ENCODE results near the gene NFYB. TPM values are rescaled to one million over a fixed set of nuclear protein-coding genes. Genes with fewer than 3 reads are reported as not detected.
A peak's percentile ranks its signal among the peaks of the same experiment; 100 is the strongest.
"Not testable (repeated sequence)": the region's sequence is repeated elsewhere in the genome, so short reads cannot be mapped to it uniquely, and the experiment has no call there.

Gene NFYB
- total RNA-seq, 6 donors from 2014 or later = 20.3 to 101 (median 39.0) TPM

DNA sequence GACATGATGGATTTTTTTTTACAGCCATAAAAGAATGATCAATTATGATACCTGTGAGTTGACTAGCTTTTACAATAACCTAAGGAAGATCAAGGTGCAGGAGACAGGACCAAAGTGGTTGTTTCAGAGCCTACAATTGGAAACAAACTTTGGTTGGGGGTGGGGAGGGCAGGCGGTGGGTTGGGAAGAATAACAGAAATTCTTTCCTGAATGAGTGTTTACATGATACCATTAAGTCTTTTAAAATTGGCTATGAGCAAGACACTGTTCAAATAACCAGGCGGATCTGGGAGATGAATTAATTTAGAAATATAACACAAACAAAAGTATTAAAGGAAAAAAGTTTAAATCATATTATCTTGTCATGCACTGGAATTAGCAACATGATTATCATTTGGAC is 7.2 kb downstream of the NFYB start:
- no peak for DNase-seq
- WGBS, 2 donors = 25 to 37% methylated on average over 2 of the region's 2 CpGs
- H3K27ac ChIP-seq = peak overlapping the region in 2 of 4 donors; percentile 13 to 18
- H3K4me3 ChIP-seq = no peak overlapping the region
- H3K36me3 ChIP-seq = peaks cover 8 to 51% (median 15%) of the 10 kb centered on the region in 4 donors
- no peaks in the 10 kb centered on the region for H3K27me3 ChIP-seq
- TF ChIP-seq, protein P1, sequence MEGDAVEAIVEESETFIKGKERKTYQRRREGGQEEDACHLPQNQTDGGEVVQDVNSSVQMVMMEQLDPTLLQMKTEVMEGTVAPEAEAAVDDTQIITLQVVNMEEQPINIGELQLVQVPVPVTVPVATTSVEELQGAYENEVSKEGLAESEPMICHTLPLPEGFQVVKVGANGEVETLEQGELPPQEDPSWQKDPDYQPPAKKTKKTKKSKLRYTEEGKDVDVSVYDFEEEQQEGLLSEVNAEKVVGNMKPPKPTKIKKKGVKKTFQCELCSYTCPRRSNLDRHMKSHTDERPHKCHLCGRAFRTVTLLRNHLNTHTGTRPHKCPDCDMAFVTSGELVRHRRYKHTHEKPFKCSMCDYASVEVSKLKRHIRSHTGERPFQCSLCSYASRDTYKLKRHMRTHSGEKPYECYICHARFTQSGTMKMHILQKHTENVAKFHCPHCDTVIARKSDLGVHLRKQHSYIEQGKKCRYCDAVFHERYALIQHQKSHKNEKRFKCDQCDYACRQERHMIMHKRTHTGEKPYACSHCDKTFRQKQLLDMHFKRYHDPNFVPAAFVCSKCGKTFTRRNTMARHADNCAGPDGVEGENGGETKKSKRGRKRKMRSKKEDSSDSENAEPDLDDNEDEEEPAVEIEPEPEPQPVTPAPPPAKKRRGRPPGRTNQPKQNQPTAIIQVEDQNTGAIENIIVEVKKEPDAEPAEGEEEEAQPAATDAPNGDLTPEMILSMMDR (IDR thresholded peaks at IDR 0.05) = no peak
- no peak for TF ChIP-seq POLR2A (IDR thresholded peaks at IDR 0.05)
- TF ChIP-seq POLR2AphosphoS5 (IDR thresholded peaks at IDR 0.05) = no peak
- no peak for TF ChIP-seq EP300 (IDR thresholded peaks at IDR 0.05)
- peak in 1 of 2 donors; percentile 26 for ATAC-seq (ENCODE audit: low FRiP score in 2 of 2)
- peaks cover 18 to 47% (median 31%) of the 10 kb centered on the region in 4 donors for H3K4me1 ChIP-seq
- H3K9me3 ChIP-seq = no peaks in the 10 kb centered on the region

DNA sequence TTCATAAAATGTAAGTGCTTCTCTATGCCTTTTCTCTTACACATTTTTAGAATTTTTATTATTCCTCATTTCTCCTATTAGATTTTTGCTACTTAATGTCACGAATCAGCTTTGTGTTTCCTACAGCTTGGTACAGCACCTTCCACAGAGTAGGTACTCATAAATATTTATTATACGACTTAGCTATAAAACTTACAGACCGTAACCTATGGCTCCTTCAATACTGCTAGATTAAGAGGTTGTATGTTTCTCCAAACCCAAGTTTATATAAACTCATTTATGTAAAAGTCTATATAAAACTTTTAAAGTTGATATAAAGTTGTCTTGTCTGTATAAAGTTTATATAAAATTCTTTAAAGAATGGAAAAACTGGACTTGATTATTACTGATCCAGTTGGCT is 11.5 kb downstream of the NFYB start:
- no peak overlapping the region for H3K27ac ChIP-seq
- DNase-seq (no peak), ATAC-seq (ENCODE audit: low FRiP score in 2 of 2) (no peak)
- no peaks in the 10 kb centered on the region for H3K9me3 ChIP-seq
- peaks cover 9 to 18% (median 13%) of the 10 kb centered on the region in 4 donors for H3K4me1 ChIP-seq
- H3K4me3 ChIP-seq = no peak overlapping the region
- H3K27me3 ChIP-seq = no peaks in the 10 kb centered on the region
- TF ChIP-seq EP300 (IDR thresholded peaks at IDR 0.05) (no peak), POLR2AphosphoS5 (IDR thresholded peaks at IDR 0.05) (no peak)
- TF ChIP-seq, protein P1 (IDR thresholded peaks at IDR 0.05) = no peak
- WGBS, 2 donors = 95 to 97% methylated on average over 3 of the region's 3 CpGs
- peaks cover 21 to 78% (median 33%) of the 10 kb centered on the region in 4 donors for H3K36me3 ChIP-seq

DNA sequence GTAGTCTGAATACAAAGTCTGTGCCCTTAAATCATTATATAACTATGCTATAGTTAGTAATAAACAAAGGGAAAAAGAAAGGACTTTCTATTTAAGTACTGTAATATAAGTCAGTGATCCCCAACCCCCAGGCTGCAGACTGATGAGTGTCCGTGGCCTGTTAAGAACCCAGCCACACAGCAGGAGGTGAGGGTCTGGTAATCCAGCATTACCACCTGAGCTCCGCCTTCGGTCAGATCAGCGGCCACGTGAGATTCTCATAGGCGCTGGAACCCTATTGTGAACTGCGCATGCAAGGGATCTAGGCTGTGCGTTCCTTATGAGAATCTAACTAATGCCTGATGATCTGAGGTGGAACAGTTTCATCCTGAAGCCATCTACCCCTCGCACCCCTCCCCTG is 15.7 kb downstream of the NFYB start:
- peaks cover 0 to 3% (median 0%) of the 10 kb centered on the region in 4 donors for H3K4me1 ChIP-seq
- no peak for DNase-seq
- no peak overlapping the region for H3K27ac ChIP-seq
- peaks cover 21 to 88% (median 32%) of the 10 kb centered on the region in 4 donors for H3K36me3 ChIP-seq
- no peaks in the 10 kb centered on the region for H3K27me3 ChIP-seq
- H3K4me3 ChIP-seq = no peak overlapping the region
- no peak for TF ChIP-seq POLR2A (IDR thresholded peaks at IDR 0.05)
- TF ChIP-seq EP300 (IDR thresholded peaks at IDR 0.05) = no peak
- TF ChIP-seq, protein P1 (IDR thresholded peaks at IDR 0.05) = no peak
- TF ChIP-seq POLR2AphosphoS5 (IDR thresholded peaks at IDR 0.05) = no peak
- ATAC-seq (ENCODE audit: low FRiP score in 2 of 2) = no peak
- no peaks in the 10 kb centered on the region for H3K9me3 ChIP-seq
- 91 to 96% methylated on average over 9 of the region's 9 CpGs for WGBS, 2 donors

DNA sequence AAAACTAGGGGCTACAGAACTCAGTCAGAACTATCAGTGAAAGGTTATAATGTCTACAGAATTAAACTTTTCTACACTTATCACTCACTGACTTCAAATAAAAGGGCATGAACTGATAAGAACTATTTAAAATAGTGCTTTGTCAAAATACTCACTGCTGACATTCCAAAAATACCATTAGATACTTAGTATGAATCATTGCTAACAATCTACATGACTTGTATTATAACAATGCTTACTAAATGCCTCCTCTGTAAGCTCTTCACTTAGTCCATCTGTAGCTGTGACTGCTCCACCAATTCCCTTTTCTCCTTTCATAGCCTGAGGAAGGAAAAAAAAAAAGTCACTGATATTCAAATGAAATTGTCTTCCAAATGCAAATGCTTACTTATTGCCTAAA is 17.0 kb downstream of the NFYB start:
- no peak for ATAC-seq (ENCODE audit: low FRiP score in 2 of 2)
- Histone ChIP-seq H3K27ac (no peak overlapping the region), H3K36me3 (peaks cover 21 to 83% (median 27%) of the 10 kb centered on the region in 4 donors), H3K9me3 (no peaks in the 10 kb centered on the region), H3K4me3 (no peak overlapping the region), H3K4me1 (peaks cover 0 to 3% (median 0%) of the 10 kb centered on the region in 4 donors), H3K27me3 (no peaks in the 10 kb centered on the region)
- no peak for DNase-seq
- TF ChIP-seq POLR2A (IDR thresholded peaks at IDR 0.05) (no peak), EP300 (IDR thresholded peaks at IDR 0.05) (no peak), POLR2AphosphoS5 (IDR thresholded peaks at IDR 0.05) (no peak)
- TF ChIP-seq, protein P1 (IDR thresholded peaks at IDR 0.05) = no peak

DNA sequence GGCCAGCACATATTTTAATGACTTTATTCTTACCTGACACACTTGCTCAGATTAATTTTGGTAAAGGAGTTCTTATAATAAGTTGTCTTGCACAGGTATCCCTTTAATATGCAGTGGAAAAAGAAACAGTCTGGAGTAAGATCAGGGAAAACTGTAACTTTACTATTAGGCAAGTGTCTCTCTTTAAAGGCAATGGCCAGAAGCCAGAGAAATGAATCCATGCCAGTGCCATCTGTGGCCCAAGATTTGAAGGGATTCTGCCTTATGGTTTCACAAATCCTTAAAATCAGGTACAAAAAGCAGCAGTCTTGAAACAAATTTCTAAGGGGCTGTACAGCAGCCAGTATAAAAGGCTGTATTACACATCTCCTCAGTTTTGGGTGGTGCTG is 22.4 kb downstream of the NFYB start:
- peaks cover 4 to 54% (median 8%) of the 10 kb centered on the region in 4 donors for H3K36me3 ChIP-seq
- H3K9me3 ChIP-seq = no peaks in the 10 kb centered on the region
- H3K4me3 ChIP-seq = no peak overlapping the region
- no peak overlapping the region for H3K27ac ChIP-seq
- no peak for ATAC-seq (ENCODE audit: low FRiP score in 2 of 2)
- no peaks in the 10 kb centered on the region for H3K27me3 ChIP-seq
- DNase-seq = no peak
- no peak for TF ChIP-seq POLR2A (IDR thresholded peaks at IDR 0.05)
- TF ChIP-seq POLR2AphosphoS5 (IDR thresholded peaks at IDR 0.05) = no peak
- TF ChIP-seq, protein P1 (IDR thresholded peaks at IDR 0.05) = no peak
- no peak for TF ChIP-seq EP300 (IDR thresholded peaks at IDR 0.05)
- no peaks in the 10 kb centered on the region for H3K4me1 ChIP-seq

DNA sequence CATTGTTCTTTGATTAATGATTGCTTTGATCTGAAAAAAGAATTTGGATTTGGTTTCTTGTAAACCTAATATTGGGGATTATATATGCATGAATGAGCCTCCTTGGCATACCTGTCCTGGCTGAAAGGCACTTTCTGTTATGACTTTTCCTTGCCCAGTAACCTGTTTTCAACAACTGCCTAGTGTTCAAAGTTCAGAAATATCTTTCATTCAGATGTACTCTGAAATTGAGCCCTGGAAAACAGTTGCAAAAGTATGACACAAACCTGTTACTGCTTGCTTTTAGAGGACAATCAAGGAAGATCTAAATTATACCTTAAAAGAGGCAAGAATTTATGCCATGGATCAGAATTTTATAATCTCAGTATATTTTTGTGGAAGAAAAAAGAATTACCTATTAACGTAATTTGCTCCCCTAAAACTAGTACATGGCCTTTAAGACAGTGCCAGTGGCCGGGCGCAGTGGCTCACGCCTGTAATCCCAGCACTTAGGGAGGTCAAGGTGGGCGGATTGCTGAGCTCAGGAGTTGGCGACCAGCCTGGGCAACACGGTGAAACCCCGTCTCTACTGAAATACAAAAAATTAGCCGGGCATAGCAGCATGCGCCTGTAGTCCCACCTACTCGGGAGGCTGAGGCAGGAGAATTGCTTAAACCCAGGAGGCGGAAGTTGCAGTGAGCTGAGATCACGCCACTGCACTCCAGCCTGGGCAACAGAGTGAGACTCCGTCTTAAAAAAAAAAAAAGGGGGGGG is 23.0 kb downstream of the NFYB start:
- ATAC-seq (ENCODE audit: low FRiP score in 2 of 2); H3K27me3 ChIP-seq; H3K4me3 ChIP-seq; H3K9me3 ChIP-seq; H3K4me1 ChIP-seq; H3K27ac ChIP-seq: not testable (repeated sequence)
- DNase-seq = peak in 1 of 2 donors; percentile 29
- H3K36me3 ChIP-seq = peaks cover under 1 to 48% (median 7%) of the 10 kb centered on the region in 4 donors
- WGBS, 2 donors = 90 to 94% methylated on average over 14 of the region's 14 CpGs

Measured in upper lobe of left lung (tissue), 6 donors.